ENCODE data around the gene ALOXE3.
A peak's percentile ranks its signal among the peaks of the same experiment; 100 is the strongest.

ALOXE3 gene

DNA sequence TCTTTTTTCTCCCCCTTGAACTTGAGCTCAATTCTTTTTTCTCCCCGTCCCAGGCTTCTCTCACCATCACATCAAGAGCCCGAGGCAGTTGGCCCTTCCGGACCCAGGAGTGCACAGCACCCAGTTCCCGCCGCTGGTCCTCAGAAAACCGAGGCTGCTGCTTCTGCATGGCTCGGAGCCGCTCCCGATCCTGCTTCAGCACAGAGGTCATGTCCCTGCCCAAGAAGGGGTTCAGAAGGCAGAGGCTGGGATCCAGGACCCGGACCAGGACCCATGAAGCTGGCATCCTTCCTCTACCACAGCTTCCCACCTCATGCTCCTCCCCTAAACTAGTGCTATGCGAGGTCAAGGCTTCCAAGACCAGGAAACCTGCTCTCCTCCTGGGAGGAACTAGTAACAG lies 23.4 kb upstream of the ALOXE3 start:
- no peak for DNase-seq

DNA sequence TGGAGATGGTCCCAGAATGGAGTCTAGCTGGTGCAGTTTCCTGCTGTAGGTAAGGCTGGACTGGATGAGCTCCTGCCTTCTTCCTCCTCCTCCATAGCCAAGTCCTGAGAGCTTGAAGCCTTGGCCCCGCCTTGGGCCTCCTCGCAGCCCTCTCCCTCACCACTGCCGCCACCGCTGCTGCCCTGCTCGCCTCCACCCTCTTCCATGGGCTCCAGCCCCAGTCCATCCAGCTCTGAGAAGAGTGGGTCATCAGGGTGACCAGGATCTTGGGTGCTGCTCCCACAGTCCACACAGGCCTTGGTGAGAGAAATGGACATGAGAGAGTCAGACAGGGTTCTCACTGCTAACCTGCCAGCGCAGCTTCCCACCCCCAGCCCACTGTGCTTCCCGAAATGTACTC lies 22.7 kb upstream of the ALOXE3 start:
- no peak for DNase-seq

DNA sequence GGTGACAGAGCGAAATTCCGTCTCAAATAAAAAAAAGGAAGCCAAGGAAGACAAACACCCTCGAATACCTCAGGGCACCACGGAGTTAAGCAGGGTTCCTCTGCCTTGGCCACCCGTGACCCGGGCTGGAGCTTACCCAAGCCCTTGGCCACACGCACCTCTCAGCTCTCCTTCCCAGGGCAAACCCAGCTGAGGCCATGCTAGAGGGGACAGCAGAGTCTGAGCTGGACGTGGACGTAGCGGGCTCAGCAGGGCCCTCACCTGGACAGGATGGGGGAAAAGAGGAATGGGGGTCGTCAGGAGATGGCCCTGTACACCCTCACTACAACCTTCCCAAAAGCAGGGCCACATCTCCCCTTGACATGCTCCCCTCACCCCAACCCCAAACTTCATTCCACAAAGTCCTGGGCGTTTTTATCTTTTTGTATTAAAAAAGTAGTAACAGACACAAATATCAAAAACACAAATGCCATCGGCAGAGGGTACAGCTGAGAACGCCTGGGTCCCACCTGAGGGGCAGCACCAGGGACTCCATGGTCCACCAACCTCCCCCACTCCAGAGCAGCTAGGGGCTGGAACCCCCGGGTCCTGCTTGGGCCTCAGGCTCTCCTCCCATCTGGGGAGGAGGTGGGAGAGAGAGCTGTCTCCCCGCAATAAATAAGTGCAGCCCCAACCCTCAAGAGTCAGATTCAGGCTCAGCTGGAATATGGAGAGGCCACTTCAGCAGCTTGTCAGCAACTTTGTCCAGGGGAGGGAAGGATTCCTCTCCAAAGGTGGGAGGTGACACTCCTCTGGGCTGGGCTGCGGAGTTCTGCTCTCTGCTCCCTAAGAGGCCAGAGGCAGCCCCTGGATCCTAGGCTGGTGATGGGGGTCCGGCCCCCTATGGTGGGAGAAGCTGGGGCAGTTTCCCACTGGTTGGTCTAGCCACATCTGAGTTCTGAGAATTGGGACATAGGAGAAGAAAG lies 22.0 kb upstream of the ALOXE3 start:
- no peak for DNase-seq

DNA sequence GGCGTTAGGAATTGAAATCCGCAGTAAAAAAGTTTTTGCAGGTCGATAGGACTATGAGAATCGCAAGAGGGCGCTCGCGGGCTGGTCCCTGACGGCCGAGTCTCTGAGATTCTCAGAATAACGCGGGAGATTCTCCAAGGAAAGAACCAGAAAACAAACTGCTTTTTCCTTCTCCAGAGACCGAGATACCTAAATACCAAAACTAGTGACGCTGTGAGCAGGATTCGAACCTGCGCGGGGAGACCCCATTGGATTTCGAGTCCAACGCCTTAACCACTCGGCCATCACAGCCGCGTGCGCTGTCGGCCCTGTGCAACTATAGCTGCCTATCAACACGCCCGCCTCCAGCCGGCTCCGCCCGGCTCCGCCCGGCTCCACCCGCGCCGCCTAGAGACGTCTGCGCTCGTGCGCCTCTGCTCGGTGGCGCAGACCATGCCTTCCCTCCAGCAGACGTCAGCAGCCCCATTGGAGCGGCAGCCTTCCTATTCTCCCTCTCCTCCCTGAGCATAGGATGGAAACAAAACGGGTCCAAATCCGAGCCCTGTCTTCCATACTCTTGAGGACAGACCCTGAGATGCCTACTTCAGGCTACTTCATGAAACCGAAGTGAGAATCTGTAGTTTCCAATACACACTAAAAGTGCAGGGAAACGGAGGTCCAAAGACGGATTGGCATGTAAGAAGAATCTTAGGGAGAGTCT lies 20.5 kb upstream of the ALOXE3 start:
- DNase-seq = peak; percentile 89

DNA sequence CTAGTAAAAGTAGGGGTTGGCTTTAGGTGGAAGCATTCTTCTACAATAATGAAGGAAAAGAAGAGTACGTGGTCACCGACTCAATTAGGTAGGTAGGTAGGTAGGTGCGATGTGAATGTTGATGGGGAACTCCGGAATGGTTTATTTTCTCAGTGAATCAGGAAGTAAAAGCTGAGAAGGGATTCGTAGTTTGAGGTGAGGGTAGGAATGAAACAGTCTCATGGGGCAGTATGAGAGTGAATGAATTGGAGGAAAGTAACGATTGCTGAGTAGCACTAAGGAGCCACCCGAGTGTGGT lies 20.0 kb upstream of the ALOXE3 start:
- DNase-seq = no peak

DNA sequence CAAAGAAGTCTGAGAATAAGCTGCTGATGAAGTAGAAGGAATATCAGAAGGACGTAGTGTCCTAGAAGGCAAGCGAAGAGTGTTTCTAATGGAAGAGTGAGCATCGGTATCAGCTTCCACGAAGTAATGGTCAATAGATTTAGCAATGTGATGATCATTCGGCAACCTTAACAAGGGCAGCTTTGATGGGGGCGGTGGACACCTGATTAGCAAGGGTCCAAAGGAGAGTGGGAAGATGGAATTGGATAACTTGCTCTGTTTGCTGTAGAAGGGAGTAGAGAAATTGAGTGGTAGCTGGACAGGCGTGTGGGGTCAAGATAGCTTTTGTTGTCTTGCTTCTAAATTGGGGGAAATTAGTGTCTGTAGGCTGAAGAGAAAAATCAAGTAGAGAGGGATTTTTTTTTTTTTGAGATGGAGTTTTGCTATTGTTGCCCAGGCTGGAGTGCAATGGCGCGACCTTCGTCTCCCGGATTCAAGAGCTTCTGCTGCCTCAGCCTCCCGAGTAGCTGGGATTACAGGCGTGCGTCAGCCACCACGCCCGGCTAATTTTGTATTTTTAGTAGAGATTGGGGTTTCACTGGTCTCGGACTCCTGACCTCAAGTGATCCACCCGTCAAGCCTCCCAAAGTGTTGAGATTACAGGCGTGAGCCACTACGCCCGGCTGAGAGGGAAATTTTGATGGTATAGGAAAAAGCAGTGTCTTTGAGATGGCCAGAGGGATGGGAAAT lies 19.5 kb upstream of the ALOXE3 start:
- DNase-seq = no peak

DNA sequence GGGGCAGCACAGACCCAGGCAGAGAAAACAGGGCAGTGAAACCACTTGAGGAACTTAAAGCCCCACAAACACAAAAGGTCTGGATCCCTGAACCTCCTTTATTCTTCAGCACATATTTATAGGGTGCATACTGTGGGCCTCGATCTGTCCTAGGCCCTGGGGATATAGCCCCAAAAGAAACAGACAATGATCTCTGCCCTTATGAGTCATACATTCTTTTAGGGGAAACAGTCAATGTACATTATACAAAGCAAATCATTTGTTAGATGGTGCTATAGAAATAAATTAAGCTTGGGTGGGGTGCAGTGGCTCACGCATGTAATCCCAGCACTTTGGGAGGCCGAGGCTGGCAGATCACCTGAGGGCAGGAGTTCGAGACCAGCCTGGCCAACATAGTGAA lies 15.6 kb upstream of the ALOXE3 start:
- DNase-seq = no peak

DNA sequence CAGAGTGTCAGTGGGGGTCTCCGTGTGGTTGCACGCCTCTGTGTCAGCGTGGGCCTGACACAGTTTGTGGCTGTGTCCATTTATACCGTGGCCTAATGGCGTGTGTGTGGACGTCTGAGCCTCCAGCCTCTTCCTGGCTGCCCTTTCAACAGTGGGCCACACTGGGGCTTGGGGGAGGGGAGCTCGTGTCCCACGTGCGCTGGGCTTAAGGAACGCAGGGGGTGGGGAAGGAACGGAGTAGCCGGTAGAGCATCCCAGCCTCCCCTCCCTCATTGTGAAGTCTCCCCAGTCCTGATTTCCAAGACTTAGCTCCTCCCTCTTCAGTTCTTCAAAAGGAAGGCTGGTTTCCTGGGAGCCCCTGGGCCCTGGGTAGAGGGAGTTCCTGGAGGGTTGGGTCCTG lies 15.1 kb upstream of the ALOXE3 start:
- no peak for DNase-seq

DNA sequence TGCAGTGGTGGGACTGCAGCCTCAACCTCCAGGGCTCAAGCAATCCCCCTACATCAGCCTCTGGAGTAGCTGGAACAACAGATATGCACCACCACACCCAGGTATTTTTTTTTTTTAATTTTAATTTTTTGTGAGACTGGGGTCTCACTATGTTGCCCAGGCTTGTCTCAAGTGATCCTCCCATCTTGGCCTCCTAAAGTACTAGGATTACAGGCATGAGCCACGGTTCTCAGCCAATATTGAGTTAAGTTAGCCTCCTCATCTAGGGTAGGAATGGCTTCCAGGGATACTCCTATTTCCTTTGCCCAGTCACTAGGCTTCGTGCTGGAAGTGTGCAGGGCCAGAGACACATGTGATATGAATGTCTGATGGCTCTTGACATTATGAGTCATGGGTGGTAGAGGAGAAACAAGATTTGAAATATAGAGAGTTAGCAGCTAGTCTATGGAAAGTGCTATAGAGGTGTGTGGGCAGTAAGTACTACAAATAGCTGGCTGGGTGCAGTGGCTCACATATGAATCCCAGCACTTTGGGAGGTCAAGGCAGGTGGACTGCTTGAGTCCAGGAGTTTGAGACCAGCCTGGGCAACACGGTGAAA lies 13.6 kb upstream of the ALOXE3 start:
- no peak for DNase-seq

DNA sequence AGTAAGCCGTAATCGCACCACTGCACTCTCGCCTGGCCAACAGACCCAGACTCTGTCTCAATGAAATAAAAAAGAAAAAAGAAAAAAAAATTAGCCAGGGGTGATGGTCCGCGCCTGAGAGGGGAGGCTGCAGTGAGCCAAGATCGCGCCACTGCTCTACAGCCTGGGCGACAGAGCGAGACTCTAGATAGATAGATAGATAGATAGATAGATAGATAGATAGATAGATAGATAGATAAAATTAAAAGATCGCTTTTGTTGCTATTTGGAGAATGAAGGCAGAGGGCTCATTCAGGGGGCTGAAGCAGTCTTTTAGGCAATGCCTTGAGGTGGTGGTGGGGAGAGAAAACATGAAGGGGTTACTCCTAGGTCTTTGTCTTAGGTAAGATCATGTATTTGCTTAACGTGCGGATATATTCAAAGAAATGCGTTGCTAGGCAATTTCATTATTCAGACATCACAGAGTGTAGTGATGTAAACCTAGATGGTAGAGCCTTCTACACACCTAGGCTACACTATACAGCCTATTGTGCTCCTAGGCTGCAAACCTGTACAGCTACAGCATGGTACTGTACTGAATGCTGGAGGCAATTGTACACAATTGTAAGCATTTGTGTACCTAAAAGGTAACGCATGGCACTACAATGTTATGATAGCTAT lies 9.9 kb upstream of the ALOXE3 start:
- DNase-seq = no peak

DNA sequence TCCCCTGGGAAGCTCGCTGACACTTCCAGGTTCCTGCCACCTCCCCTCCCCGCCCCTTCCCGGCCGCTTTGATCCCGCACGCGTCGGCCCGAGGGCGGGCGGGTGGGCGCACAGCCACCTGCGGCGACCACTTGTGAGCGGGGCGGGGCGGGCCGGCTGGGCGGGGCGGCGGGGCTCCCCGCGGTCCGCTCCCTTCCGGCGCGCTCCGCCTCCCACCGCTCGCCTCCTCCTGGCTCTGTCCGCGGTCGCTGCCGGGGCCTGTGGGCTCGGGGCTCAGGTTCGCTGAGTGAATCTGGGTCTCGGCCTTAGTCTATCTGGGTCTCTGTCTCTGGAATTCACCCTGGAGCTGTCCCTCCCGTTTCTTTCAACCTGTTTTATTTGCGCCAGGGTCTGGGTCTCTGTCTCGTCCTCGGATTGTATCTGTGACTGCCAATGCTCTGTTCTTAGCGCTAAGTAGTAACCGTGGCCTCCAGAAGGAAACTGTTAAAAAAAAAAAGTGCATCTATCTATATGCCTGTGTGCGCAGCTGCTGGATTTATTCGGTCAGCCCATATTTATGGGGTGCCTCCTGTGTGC lies 8.3 kb upstream of the ALOXE3 start:
- no peak for DNase-seq

DNA sequence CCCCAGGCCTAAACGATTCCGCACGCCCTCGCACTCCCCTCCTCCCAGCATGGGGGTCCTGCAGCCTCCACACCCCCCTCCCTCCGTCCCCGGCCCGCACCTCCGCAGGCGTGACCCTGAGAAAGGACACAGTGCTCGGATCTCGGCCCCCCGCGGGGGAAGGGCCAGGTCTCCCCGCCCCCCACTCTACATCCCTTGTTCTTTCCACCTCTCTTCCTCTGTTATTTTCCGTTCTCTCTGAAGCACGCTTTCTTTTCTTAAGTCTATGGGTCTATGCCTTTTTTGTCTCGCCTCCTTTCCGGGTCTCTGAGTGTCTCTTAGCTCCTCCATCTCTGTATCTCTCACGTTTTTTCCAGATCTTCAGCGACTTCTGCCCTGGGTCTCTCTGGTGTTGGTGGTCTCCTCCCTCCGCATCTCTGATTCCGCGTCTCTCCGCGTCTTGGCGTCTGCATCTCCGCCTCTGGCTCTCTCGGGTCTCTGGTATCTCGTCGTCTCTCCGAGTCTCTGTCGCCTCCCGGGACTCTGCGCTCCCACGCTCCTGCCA lies 7.7 kb upstream of the ALOXE3 start:
- no peak for DNase-seq

DNA sequence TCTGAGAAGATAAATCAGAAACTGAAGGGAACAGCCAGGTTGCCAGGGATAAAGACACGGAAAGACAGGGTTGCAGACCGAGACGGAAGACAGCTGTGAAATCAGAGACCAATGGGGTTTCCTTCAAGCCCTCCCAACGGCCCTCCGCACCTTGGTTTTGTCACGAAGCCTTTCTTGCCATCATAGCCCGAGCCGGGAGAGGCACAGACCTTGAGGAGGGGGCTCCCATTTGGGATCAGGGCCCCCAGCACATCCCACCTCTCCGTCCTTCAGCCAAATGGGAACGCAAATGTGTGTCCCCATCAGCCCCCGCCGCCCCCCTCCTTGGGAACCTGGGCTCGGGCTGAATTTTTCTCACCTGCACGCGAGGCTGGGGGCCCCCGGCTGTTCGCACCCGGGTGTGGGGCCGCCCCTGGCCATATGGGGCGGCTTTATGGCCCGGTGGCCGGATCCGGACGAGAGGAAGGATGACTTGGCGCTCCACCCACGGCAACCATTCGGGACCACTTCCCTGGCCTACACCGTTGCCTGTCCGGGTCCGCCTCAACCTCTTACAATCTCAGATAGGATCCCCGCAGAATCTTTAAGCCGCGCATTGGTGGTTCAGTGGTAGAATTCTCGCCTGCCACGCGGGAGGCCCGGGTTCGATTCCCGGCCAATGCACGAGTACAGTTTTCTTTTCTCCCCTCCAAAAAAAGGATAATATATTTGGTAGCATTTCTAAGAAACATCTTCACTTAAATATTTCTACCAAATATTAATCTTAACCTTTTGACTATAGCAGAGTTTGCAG lies 7.0 kb upstream of the ALOXE3 start:
- DNase-seq = peak; percentile 44

DNA sequence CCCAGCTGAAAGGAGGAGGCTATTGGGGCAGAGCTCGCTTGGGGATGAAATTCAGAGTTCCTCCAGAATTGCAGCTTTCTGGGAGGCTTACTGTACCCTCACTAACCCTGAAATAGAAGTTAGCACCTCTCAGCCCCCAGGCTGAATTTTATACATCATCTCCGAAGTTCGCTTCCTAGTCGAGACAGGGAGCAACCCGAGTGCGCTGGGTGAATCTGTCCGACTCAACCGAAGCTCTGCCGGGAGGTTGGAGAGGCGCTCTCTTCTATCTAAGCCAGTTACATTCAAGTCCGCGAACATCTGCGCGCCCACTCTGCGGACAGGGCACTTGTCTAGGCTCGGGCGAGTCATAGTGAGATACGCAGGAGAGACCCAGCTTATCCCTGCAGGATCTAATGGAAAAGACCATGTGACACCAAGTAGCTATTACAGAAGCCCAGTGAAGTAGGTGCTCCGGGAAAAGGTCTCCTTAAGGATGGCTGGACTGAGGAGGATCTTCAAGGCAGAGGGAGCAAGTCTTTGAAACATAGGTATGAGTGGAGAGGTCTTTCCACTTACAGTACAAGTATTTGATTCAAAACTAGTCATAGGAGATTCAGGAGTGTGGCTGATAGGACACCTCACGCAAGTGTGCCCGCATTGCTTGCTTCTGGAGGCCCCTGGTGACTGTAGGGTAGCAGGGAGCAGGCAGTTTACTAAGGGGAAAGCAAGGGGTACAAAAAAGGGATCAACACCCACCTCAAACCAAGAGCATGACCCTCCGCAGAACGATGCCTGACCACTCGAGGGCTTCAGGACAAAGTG lies 6.2 kb upstream of the ALOXE3 start:
- DNase-seq = no peak

DNA sequence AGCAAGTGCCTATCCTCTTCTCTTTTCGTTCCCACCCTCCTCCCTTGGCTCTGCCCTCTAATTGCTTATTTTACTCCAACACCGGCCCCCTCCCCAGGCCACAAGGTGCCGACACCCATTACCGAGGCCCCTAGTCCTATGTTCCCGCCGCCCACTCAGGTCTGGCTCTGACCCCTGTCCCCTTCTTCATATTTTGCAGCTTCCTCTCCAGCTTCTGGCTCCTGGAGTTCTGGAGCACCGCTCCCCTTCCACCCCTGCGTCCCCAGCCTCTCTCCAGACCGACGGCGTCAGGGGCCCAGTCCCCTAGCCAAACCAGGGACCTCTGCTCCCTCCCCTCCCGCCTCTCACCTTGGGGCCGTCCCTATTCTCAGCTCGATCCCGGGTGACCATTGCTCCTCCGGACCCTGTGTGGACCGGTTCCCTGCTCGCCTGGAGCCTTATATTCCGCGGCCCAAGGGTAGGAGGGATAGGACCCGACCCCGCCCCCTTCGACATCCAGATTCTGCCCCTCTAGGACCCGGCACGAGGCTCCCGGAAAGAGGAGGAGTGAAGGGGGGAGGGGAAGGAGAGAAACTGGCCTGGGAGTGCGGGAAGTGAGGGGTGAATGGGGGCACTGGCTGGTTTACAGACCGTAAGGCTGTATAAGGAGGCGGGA lies 5.5 kb upstream of the ALOXE3 start, which contains the start of gene HES7:
Gene HES7 (minus strand): TSS at position 412 of the 655 bp plus-strand sequence. CDS start 22 bp downstream, at position 390.
- DNase-seq = no peak

DNA sequence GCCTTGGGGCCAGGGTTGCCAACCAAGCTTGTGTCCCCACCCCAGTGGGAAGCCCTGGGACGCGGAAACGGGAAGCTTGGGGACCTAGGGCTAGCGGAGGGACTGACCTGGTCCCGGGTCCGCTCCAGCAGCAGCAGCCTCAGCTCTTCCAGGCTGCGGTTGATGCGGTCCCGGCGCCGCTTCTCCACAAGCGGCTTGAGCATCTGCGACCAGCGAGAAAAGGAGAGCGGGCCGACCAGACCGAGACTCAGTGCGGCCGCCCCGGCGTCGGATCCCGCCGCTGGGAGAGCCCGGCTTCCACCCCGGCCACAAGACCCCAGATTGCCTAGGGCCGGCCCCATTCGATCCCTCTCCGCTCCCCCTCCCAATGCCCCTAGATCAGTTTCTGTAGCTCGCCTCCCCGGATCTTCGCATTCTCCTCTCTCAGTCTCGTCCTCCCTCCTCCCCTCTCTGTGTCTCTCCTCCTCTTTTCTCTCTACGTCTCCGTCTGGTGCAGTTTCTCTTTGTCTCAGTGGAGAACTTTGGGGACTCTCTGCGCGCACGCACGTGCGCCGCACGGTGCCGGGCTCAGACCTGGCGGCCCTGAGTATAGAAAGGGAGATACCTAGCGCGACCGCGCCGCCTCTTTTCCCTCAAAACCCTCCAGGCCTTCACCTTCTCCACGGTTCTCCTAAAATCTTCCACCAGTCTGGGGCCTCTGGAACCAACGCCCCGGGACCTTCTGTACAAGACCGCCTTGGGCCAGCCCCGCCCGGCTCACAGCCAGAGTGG lies 4.8 kb upstream of the ALOXE3 start:
- DNase-seq = no peak

DNA sequence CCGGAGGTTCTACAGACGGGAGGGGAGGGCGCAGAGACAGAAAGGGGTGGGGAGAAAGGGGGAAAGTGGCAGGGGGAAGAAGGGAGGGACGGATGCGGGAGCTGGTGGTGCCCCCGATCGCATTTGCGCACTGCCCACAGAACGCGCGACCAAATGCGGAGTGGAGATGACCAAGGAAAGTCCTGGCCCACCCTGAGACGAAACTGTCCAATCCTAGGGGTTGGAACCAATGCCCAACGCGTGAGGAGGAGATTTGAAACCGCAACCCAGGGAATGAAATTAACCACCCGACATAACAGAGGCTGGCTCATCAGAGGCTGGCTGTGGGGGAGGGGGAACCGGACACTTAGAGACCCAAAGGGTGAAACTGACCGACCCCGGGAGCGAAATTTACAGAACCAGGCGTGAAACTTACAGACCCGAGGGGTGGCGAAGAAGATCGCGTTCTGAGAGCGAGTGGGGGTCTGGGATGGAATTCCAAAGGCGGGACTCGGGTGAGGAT lies 4.2 kb upstream of the ALOXE3 start:
- no peak for DNase-seq

DNA sequence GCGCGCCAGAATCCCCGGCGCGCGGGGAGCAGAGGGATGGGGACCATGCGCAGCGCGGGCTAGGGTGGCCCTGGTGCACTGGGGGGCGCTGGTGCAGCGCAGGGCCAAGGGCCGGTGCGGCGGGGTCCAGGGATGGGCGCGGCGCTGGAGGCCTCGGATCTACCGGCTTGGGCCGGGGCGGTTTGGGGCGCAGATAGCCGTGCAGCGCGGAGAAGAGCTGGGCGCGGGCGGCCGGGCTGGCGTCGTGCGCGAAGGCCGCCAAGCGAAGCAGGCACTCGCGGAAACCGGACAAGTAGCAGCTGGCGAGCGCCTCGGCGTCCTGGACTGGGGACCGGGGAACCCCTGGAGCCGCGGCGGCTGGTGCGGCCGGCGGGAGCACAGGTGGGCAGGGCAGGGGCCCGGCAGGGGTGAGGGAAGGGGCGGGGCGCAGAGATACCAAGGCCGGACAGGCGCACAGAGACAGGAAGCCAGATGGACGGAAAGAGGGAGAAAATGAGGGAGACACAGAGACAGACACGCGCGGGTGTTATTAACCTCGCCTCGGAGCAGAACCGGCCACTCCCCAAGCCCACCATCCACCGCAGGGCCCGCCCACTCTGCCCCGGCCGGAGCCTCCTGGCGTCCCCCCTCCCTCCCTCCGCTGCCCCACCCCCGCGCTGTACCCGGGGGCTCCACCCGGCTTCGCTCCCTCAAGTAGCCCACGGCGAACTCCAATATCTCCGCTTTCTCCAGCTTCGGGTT lies 3.5 kb upstream of the ALOXE3 start:
- peak; percentile 13 for DNase-seq

All from NCI-H1092 (cell line).